HG03196 (cell line): Measurements from ENCODE around the gene USP17L18.
"Not testable (repeated sequence)": the region's sequence is repeated elsewhere in the genome, so short reads cannot be mapped to it uniquely, and the experiment has no call there.

Experiments used
- ATAC-seq: cut with Tn5 transposase; IDR thresholded peaks from one replicate; pipeline ENCODE4 v1.9.1; 2021; ENCODE audit not compliant: unreplicated experiment

The USP17L18 gene

GRCh38 chr4:9247953-9248680, at the start of gene USP17L18:
Gene USP17L18 (plus strand): TSS chr4:9248630. CDS start chr4:9248630, 0 bp downstream.
- ATAC-seq = not testable (repeated sequence)

GRCh38 chr4:9210357-9210756, 38.1 kb upstream of the USP17L18 start, which contains the start of gene USP17L10:
Gene USP17L10 (plus strand): TSS chr4:9210657. CDS start chr4:9210657, 0 bp downstream.
- not testable (repeated sequence) for ATAC-seq

- not testable (repeated sequence) for ATAC-seq
Observed at GRCh38 chr4:9214701-9215100, 33.7 kb upstream of the USP17L18 start.

- ATAC-seq = not testable (repeated sequence)
Observed at GRCh38 chr4:9215105-9215504, 33.3 kb upstream of the USP17L18 start, which contains the start of gene USP17L11. Gene USP17L11 (plus strand): TSS chr4:9215405. CDS start chr4:9215405, 0 bp downstream.

- not testable (repeated sequence) for ATAC-seq
Observed at GRCh38 chr4:9219852-9220251, 28.6 kb upstream of the USP17L18 start, which contains the start of gene USP17L12. Gene USP17L12 (plus strand): TSS chr4:9220152. CDS start chr4:9220152, 0 bp downstream.

- ATAC-seq = not testable (repeated sequence)
Observed at GRCh38 chr4:9224596-9224995, 23.8 kb upstream of the USP17L18 start, which contains the start of gene USP17L13. Gene USP17L13 (plus strand): TSS chr4:9224896. CDS start chr4:9224896, 0 bp downstream.

- not testable (repeated sequence) for ATAC-seq
Observed at GRCh38 chr4:9230249-9230648, 18.2 kb upstream of the USP17L18 start.

GRCh38 chr4:9234085-9234484, 14.3 kb upstream of the USP17L18 start, which contains the start of gene USP17L15:
Gene USP17L15 (plus strand): TSS chr4:9234385. CDS start chr4:9234385, 0 bp downstream.
- ATAC-seq = not testable (repeated sequence)

GRCh38 chr4:9238461-9238860, 10.0 kb upstream of the USP17L18 start:
- not testable (repeated sequence) for ATAC-seq

- ATAC-seq = not testable (repeated sequence)
Observed at GRCh38 chr4:9243579-9243978, 4.9 kb upstream of the USP17L18 start, which contains the start of gene USP17L17. Gene USP17L17 (plus strand): TSS chr4:9243879. CDS start chr4:9243879, 0 bp downstream.

- ATAC-seq = not testable (repeated sequence)
Observed at GRCh38 chr4:9253078-9253477, 4.6 kb downstream of the USP17L18 start, which contains the start of gene USP17L19. Gene USP17L19 (plus strand): TSS chr4:9253378. CDS start chr4:9253378, 0 bp downstream.

GRCh38 chr4:9257824-9258223, 9.4 kb downstream of the USP17L18 start, which contains the start of gene USP17L20:
Gene USP17L20 (plus strand): TSS chr4:9258124. CDS start chr4:9258124, 0 bp downstream.
- not testable (repeated sequence) for ATAC-seq

- ATAC-seq = not testable (repeated sequence)
Observed at GRCh38 chr4:9262572-9262971, 14.1 kb downstream of the USP17L18 start, which contains the start of gene USP17L21. Gene USP17L21 (plus strand): TSS chr4:9262872. CDS start chr4:9262872, 0 bp downstream.

GRCh38 chr4:9267319-9267718, 18.9 kb downstream of the USP17L18 start, which contains the start of gene USP17L22:
Gene USP17L22 (plus strand): TSS chr4:9267619. CDS start chr4:9267619, 0 bp downstream.
- ATAC-seq = not testable (repeated sequence)

- ATAC-seq = not testable (repeated sequence)
Observed at GRCh38 chr4:9271719-9272118, 23.3 kb downstream of the USP17L18 start.
